Measurements from ENCODE around the gene IVD.

Gene IVD

GRCh38 chr15:40416056-40416455 lies 10.5 kb downstream of the IVD start:
- DNase-seq = no peak

DNA sequence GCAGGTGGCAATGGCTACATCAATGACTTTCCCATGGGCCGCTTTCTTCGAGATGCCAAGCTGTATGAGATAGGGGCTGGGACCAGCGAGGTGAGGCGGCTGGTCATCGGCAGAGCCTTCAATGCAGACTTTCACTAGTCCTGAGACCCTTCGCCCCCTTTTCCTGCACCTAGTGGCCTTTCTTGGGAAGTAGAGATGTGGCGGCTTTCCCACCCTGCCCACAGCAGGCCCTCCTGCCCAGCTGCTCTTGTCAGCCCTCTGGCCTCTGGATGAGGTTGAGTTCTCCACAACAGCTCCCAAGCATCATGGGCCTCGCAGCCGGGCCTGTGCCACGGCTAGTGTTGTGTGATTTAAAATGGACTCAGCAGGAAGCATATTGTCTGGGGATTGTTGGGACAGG lies 12.5 kb downstream of the IVD start:
- no peak for DNase-seq

- no peak for DNase-seq
These were observed 14.6 kb downstream of the IVD start for GRCh38 chr15:40420071-40420713.

GRCh38 chr15:40420793-40421192 lies 15.2 kb downstream of the IVD start:
- no peak for DNase-seq

DNA sequence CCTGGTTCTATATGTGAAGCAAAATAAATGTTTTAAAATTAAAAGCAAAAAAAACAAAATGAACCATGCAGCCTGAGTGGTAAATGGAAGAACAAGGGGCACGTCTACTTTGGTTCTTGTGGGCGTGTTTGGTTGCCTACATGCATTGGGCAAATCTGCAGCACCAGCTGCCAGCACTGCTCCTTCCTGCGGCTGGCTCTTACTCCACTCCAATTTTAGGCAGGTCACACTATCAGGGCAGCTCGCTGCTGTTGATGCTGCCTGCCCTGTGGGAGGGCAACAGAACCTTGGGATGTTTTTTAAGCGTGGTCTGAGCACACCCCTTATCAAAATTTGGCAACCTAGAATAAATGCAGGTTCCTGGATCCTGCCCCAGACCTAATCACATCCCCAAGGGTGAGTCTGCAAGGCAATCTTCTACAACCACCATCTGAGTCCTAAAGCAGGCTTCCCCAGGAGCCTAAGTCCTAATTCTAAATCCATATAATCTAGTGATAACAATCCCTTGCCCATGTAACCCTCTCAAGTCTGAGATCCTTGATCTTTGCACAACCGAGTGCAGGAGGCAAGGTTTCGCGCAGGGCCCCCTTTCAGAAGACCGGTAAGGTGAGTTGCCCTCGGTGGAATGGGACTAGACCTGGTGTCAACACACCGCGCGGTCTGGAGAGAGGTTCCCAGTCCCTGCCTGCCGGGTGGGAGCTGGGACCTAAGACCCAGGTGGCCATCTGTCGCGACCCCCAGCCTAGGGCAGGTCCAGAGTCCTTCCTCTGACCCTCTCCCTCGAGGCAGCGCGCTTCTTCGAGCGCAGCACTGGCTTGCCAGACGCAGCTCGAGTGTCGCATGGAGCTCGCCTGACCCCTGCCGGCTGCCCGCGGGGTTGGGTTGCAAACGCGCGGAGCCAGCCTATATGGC lies 15.9 kb downstream of the IVD start:
- DNase-seq = peak; percentile 94

DNA sequence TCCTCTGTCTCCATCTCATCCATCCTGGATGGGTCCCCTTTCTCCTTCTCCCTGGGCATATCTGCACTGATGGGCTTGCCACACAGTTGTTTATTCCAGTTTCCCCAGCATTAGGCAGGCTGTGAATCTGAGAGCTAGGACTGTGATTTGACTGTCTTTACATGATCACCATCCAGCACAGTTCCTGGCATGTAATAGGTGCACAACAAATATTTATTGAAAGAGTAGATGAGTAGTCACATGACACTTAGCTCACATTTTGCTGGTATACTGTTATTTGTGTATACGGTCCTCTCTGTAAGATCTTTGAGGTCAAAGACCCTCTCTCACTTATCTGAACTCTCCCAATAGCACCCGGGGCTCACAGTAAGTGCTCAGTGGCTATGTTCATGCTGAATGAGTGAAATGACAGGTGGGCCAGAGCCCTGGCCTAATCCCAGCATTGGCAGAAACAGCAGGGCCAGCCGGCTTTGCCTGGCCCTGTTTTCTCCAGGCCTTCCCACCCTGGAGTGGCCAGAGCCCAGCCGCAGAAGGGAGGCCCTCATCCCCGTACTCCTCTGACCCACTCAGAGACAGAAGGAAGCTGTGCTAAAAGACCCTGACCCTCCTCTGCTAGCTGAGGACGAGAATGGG lies 19.0 kb downstream of the IVD start:
- no peak for DNase-seq

GRCh38 chr15:40425681-40426080 lies 20.1 kb downstream of the IVD start:
- DNase-seq = no peak

- DNase-seq = no peak
These were observed 21.6 kb downstream of the IVD start for GRCh38 chr15:40427188-40427587.

- DNase-seq = no peak
These were observed 22.6 kb downstream of the IVD start for GRCh38 chr15:40428185-40428584.

GRCh38 chr15:40429068-40429710 lies 23.6 kb downstream of the IVD start:
- DNase-seq = no peak

- no peak for DNase-seq
These were observed 24.7 kb downstream of the IVD start for GRCh38 chr15:40430271-40430805.

GRCh38 chr15:40435023-40435709 lies 29.6 kb downstream of the IVD start:
- DNase-seq = no peak

DNA sequence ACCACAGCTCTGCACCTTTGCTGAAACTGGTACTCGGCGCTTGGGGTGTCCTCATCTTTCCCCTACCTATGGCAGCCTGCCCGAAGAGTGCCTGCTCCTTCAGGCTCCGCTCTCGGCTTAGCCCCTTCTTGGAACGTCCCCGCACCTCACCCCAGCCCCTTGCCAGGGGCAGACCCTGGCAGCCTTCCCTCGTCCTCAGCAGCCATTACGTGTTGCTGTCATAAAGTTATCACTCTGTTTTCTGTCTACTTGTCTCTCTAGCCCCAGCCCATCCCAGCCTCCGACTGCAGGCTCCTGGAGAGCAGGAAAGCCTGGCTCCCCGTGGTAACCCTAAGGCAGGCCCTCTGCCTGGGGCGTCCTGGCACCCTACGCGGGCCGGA lies 30.1 kb downstream of the IVD start:
- no peak for DNase-seq

- peak; percentile 61 for DNase-seq
These were observed 30.7 kb downstream of the IVD start for GRCh38 chr15:40436116-40436891.

DNA sequence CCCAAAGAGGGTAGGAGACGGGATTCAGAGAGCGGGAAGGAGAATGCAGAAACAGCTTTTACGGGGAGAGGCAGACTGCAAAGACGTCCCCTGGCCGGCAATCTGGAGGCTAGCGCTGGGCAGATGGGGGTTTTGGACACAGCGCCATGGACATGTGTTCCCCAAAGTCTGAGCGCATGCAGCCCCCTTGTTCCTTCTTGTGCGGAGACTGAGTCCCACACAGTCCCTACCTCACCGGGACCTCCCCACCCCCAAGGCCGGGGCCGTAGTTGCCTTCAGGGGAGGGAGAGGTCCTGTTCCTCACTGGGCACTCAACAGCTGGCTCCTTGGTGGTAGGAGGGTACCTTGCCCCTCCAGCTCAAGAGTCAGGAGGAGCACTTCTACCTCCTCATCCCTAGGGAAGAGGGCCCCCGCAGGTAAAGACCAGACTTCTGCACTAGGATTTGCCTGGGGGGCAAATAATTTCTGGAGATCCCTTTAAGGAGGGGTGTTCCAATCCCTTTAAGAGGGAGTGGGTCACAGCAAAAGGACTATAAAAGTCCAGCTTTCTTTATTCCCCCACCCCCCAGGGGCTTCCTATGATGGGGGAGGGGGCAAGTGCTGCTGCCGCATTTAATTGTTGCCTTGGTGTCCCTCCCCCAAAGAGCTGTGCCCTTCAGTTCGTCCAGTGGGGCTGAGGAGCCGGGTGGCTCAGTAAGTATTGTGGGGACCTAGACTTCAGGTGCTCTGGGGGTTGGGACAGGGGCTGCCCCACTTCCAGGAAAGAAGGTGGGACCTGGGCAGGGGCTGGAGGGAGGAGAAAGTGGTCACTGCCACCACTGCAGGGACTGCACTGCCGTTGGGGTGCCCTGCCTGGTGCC lies 31.5 kb downstream of the IVD start:
- no peak for DNase-seq

DNA sequence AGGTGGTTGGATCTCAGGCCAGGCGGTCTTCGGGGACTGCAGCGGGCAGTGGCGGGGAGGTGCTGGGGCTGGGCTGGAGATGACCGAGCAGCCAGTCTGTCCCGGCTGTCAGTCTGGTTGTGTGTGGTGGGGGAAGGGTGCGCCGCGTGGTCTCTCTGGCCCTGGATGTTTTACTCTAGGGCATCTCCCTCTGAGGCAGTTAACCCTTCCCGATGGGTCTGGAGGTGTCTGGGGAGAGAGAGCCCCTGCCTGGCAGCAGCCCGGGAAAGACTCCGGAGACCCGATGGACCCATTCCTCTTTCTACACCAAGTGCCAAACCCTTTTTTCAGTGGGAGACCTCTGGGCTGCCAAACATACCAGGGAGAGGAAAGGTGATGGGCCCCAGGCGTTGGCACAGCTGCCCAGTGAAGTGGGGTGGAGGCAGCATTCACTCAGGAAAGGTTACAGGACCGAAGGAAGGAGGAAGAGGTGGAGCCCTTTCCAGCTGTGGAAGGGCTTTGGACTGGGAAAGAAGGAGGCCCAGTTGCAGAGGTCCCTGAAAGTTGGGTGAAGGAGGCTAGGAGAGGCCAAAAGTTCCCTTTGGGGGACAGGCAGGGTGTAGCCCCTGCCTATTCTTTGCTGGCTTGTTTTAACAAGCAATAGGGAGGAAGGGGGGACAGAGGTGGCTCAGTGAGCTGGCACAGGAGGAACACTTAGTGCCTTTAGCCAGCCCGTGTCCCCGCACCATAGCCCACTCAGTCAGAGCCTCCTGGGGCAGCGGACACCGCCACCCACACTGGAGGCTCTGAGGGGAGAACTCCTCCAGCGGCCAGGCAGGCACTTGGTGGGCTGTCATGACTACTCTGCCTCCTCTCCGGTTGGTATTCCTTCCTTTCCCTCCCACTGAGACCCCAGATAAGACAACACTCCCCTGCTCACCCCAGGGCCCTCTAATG lies 32.4 kb downstream of the IVD start:
- DNase-seq = no peak

GRCh38 chr15:40438712-40439111 lies 33.1 kb downstream of the IVD start:
- DNase-seq = no peak

DNA sequence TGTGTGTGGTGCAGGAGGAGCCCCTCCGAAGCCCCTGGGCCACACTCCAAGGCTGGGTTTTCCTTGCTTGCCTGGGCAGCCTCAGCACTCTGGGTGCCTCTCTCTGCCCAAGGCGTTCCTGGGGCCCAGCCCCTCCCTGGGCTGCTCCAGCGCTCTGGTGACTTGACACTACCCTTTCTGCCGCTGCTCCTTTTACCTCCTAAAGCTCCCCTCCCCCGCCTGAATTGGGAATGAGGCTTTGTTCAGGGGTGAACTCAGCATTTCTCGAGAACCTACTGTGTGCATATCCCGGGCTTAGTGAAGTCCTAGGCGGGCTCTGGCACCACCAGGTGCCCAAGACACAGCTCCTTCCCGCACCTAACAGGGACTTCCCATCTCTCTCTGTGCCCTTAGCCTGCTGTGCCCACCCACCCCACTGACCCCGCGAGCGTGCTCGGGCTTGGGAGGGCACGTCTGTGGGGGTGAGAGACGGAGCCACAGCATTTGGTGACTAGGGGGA lies 33.9 kb downstream of the IVD start:
- DNase-seq = no peak
